Mucosa of descending colon (tissue), 3 donors: Measurements from ENCODE around the gene BMI1. TPM values are rescaled to one million over a fixed set of nuclear protein-coding genes. Genes with fewer than 3 reads are reported as not detected.
A peak's percentile ranks its signal among the peaks of the same experiment; 100 is the strongest.

Source experiments
- ATAC-seq: fragments of 200-7000 bp; cut with Tn5 transposase; one replicate; pipeline ENCODE4 v1.9.1; 2020; ENCODE audit warnings: mild to moderate bottlenecking, moderate library complexity
- DNase-seq, 3 donors: peaks; one replicate each; pipeline ENCODE4 v3.0.0-alpha.2; 2020
- H3K36me3 ChIP-seq: fragments of 200-600 bp; one replicate; pipeline ENCODE4 v1.8.0; 2021; ENCODE audit warnings: low read depth, mild to moderate bottlenecking
- H3K4me1 ChIP-seq: fragments of 200-600 bp; one replicate; pipeline ENCODE4 v1.8.0; 2021; ENCODE audit warnings: low read depth, mild to moderate bottlenecking
- H3K4me3 ChIP-seq: fragments of 200-600 bp; one replicate; pipeline ENCODE4 v1.8.0; 2021; ENCODE audit warnings: mild to moderate bottlenecking
- H3K9me3 ChIP-seq: fragments of 200-600 bp; one replicate; pipeline ENCODE4 v1.8.0; 2021; ENCODE audit warnings: mild to moderate bottlenecking
- CTCF ChIP-seq: fragments of 200-600 bp; IDR thresholded peaks from one replicate; pipeline ENCODE4 v1.8.0; 2022; ENCODE audit warnings: antibody characterized with exemption, mild to moderate bottlenecking
- intact Hi-C, 2 donors: fragments of 100-400 bp; cut with DNase I in 1 of 2; cut with micrococcal nuclease in 1 of 2; formaldehyde crosslinking; loops; one replicate each; pipeline versions ENCODE4 v1.11.0 to v1.11.1; 2022; cut with DNase I, micrococcal nuclease
- total RNA-seq, 3 donors: library from RNA; stranded (reverse); fragmentation: NEBNext Ultra II Directional in 2 of 3; extraction: Animal tissue kit (Norgen Biotek cat#: 25700) in 2 of 3; gene quantifications; one replicate each; pipeline versions ENCODE4 v1.2.1 to v1.2.4, GENCODE V29; 2021 to 2023
- donor health status: DM: no; HTN: no; CAD: no; lungs with moderate emphysema.
- donor health status: DM: no; HTN: no; CAD: no.
- donor health status: DM: no; HTN: yes; CAD: no.

The BMI1 gene
- total RNA-seq, 3 donors from 2014 or later, result 26.6 to 76.6 (median 28.7) TPM

- Histone ChIP-seq H3K9me3 (no peaks in the 10 kb centered on the region), H3K36me3 (no peaks in the 10 kb centered on the region), H3K4me3 (peak overlapping the region; percentile 79), H3K4me1 (peaks cover 35% of the 10 kb centered on the region)
- intact Hi-C loops, result loop anchor here in 1 of 2 donors (5.0 kb wide), 1 partner anchor 68 kb away; no protein-coding TSS in a partner anchor
- ATAC-seq (no peak), DNase-seq (peak in 1 of 3 donors; percentile 37)
- no peak for TF ChIP-seq CTCF
These were observed 830 bp upstream of the BMI1 start for GRCh38 chr10:22319980-22320558.

GRCh38 chr10:22321156-22321923, 441 bp downstream of the BMI1 start:
- H3K36me3 ChIP-seq, result no peaks in the 10 kb centered on the region
- no peak for TF ChIP-seq CTCF
- no peaks in the 10 kb centered on the region for H3K9me3 ChIP-seq
- ATAC-seq (peak; percentile 50), DNase-seq (peak; percentile 63 to 82 (median 80))
- peaks cover 35% of the 10 kb centered on the region for H3K4me1 ChIP-seq
- H3K4me3 ChIP-seq, result peak overlapping the region; percentile 79
- intact Hi-C loops, result loop anchor here in 1 of 2 donors (5.0 kb wide), 1 partner anchor 69 kb away; no protein-coding TSS in a partner anchor

- ATAC-seq (no peak), DNase-seq (peak in 2 of 3 donors; percentile 61 to 64)
- intact Hi-C loops, result loop anchor here in 1 of 2 donors (5.0 kb wide), 1 partner anchor 70 kb away; no protein-coding TSS in a partner anchor
- no peak overlapping the region for H3K4me3 ChIP-seq
- peaks cover 33% of the 10 kb centered on the region for H3K4me1 ChIP-seq
- no peaks in the 10 kb centered on the region for H3K36me3 ChIP-seq
- TF ChIP-seq CTCF, result no peak
- H3K9me3 ChIP-seq, result no peaks in the 10 kb centered on the region
These were observed 1.2 kb downstream of the BMI1 start for GRCh38 chr10:22321924-22322640.

- ATAC-seq (no peak), DNase-seq (no peak)
- intact Hi-C loops, result loop anchor here in 1 of 2 donors (5.0 kb wide), 1 partner anchor 70 kb away; no protein-coding TSS in a partner anchor
- Histone ChIP-seq H3K36me3 (peaks cover 2% of the 10 kb centered on the region), H3K4me1 (peaks cover 28% of the 10 kb centered on the region), H3K9me3 (no peaks in the 10 kb centered on the region), H3K4me3 (no peak overlapping the region)
- no peak for TF ChIP-seq CTCF
These were observed 1.8 kb downstream of the BMI1 start for GRCh38 chr10:22322641-22323160.

- H3K4me1 ChIP-seq, result peaks cover 25% of the 10 kb centered on the region
- H3K36me3 ChIP-seq, result peaks cover 4% of the 10 kb centered on the region
- H3K4me3 ChIP-seq, result no peak overlapping the region
- ATAC-seq (no peak), DNase-seq (no peak)
- intact Hi-C loops, result loop anchor here in 1 of 2 donors (5.0 kb wide), 1 partner anchor 71 kb away; no protein-coding TSS in a partner anchor
- TF ChIP-seq CTCF, result no peak
- H3K9me3 ChIP-seq, result no peaks in the 10 kb centered on the region
These were observed 2.8 kb downstream of the BMI1 start for GRCh38 chr10:22323538-22324305.
